GM18870 (cell line): ENCODE data around the gene ARMC10.
"Not testable (repeated sequence)": the region's sequence is repeated elsewhere in the genome, so short reads cannot be mapped to it uniquely, and the experiment has no call there.

Experiments used
- ATAC-seq: cut with Tn5 transposase; IDR thresholded peaks from one replicate; pipeline ENCODE4 v1.9.1; 2021; ENCODE audit warnings: moderate library complexity; ENCODE audit not compliant: unreplicated experiment

The ARMC10 gene

DNA sequence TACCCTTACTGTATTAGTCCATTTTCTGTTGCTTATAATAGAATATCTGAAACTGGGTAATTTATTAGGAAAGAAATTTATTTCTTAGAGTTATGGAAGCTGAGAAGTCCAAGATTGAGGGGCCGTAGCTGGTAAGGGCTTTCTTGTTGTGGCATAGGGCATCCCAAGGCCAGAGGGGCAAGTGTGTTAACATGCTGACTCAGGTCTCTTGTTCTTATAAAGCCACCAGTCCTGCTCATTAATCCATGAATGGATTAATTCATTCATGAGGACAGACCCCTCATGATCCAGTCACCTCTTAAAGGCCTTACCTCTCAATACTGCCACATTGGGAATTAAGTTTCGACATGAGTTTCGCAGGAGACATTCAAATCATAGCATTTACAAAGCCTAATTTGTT lies 2.4 kb downstream of the ARMC10 start:
- ATAC-seq: no peak

DNA sequence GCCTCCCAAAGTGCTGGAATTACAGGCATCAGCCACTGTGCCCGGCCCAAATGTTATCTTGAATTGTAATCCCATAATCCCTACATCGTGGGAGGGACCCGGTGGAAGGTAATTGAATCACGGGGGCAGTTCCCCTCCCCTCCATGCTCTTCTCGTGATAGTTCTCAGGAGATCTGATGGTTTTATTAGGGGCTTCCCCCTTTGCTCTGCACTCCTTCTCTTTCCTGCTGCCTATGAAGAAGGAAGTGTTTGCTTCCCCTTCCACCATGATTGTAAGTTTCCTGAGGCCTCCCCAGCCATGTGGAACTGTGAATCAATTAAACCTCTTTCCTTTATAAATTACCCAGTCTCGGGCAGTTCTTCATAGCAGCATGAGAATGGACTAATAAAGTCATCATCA lies 3.3 kb downstream of the ARMC10 start:
- not testable (repeated sequence) for ATAC-seq

DNA sequence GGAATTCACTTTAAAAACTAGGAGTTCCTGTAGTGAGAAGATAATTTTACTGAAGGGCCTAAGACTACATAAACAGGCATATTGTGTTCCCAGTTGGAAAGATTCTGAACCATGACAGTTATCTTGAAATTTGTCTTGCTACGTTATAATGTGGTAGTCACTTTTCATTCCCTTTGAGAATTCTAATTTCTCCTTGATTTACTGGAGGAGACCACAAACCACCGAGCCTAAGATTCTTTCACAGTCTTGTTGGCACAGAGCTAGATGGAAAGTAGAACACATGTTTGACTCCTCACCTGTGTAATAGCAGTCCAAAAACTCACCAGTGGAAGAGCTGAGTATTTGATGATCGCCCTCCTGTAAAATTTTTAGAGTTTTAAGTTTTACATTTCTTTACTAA lies 4.9 kb downstream of the ARMC10 start:
- ATAC-seq: no peak

DNA sequence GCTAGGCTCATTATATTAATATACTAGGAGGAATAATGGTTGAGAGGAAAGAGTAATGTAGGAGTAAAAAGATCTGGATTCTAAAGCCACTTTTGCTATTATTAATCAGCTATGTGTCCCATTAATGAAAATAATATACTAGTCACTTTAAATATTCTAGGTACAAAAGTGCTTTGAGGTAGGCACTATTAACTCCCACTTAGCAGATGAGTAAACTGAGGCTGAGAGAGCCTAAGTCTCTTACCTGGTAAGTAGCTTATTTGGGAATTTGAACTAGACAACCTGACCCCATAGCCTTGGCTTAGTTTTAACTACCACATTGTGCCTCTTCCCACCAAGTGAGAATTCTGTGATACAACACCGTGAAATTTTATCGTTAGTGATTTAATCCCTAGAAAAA lies 6.0 kb downstream of the ARMC10 start:
- no peak for ATAC-seq

DNA sequence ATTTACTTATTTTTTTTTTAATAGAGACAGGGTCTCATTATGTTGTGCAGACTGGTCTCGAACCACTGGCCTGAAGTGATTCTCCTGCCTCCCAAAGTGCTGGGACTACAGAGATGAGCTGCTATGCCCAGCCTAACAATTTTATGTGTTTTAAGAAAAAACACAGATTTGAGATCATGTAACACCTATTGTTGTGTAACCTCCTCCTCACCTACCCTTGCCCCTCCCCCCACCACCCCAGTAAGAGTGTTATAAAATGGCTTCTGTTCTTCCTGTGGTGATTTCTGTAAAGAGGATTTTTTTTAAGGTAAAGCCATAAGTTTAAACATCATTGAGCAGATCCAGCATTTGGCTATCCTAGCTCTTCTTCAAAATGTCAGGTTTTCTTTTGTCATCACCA lies 7.6 kb downstream of the ARMC10 start:
- ATAC-seq: no peak

DNA sequence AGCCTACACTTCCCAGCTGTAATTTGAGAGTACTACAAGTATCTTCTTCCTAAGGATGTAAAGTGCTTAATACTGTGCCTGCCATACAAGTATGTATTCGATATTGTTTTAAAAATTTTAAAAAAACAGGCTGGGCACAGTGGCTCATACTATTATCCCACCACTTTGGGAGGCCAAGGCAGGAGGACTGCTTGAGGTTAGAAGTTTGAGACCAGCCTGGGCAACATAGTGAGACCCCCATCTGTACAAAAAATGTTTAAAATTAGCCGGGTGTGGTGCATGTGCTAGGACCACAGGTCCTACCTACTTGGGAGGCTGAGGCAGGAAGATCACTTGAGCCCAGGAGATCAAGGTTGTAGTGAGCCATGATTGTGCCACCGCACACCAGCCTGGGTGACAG lies 8.3 kb downstream of the ARMC10 start:
- no peak for ATAC-seq

DNA sequence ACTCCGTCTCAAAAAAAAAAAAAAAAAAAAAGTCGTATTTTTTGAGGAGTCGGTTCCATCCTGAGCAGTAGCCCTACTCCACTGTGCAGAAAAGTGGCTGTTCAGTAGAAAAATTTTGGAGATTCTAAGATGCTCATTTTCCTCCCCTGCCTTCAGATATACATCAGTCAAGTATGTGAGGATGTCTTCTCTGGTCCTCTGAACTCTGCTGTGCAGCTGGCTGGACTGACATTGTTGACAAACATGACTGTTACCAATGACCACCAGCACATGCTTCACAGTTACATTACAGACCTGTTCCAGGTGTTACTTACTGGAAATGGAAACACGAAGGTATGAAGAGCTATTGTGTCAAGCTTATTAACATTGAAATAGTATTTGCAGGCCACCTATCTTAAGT lies 17.4 kb downstream of the ARMC10 start:
- ATAC-seq: not testable (repeated sequence)

DNA sequence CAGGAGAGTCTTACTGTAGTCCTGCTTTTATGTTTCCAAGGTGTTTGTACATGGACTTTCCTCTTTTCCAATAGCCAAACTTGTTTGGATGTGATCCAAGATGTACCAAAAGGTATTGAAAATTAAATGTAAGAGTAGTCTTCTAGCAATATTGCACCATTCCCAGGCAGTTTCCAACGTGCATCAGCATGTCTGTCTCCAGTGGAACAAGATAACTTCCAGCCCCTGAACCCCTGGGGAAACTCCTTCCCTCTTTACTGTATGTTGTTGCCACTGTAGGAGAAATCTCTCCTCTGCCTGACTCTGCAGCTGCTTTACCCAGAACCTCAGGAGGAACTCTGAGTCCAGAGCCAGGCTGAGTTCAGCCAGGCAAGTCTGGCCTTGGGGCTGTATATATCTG lies 18.5 kb downstream of the ARMC10 start:
- ATAC-seq: no peak

DNA sequence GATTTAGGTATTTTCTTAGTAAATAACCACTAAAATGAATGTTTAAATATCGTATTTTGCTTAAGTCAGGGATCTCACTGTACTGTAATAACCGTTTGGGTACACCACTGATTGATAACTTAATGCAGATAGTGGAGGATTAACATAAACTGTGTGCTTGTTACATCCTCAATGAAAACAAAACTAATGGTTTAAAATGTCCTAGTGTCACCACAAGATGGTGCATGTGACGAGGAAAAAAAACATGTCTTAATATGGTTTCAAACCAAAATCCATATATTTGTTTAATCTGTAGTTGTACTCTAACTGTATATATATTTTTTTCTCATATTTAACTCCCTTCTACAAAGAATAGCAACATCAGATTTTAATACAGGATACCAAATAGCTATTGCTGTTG lies 19.2 kb downstream of the ARMC10 start:
- no peak for ATAC-seq

DNA sequence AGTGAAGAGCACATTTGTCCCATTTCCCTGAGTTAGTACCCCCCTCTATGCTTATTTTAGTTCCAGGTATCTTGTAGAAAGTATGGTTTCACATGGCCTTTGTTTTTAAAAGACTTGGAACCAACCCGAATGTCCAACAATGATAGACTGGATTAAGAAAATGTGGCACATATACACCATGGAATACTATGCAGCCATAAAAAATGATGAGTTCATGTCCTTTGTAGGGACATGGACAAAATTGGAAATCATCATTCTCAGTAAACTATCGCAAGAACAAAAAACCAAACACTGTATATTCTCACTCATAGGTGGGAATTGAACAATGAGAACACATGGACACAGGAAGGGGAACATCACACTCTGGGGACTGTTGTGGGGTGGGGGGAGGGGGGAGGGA lies 20.6 kb downstream of the ARMC10 start:
- not testable (repeated sequence) for ATAC-seq

DNA sequence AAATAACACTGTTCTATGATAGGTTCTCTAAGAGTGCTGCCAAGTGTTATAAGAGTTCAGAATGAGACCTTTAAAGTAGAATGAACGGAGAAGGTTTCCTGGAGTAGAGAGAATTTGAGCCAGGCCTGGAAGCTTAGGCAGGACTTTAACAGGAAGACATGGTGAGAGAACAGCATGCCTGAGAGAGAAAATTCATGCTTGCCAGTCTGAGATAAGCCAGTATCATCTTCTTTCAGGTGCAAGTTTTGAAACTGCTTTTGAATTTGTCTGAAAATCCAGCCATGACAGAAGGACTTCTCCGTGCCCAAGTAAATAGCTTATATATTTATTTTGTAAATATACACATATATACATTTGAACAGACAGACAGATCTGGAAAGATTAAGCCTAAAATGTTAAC lies 22.1 kb downstream of the ARMC10 start:
- ATAC-seq: no peak

DNA sequence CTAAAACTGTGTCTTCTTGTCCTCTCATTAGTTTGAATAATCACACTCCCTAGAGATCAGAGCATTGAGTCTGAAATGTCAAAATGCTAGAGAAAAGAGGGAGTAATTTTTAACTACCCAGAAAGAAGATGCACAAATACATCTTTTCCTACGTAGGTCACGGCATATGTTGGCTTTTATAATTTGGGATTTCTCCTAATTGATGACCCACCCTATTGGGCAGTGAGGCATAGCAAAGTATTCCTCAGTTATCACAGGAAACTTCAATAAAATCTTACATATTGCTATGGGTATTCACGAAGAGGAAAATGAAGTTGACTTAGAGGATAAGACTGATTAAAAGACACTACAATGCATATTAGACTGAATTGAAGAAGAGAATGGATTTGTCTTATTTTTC lies 25.4 kb downstream of the ARMC10 start:
- ATAC-seq: no peak

DNA sequence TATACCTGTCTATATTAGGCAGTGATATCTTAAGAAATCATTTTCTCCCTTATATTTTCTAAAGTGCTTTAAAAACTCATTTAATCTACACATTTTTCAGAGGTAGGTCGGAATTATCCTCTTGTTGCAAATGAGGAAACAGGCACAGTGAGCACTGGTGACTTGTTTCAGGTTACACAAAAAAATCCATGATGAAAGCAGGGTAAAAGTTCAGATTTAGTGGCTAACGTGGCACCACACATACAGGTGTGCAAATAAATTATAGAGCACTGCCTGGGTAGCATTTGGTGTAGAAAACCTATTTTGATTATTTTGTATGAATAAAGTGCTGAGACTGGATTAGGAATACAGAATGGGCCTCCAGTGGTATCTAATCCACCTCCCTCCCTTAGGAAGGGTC lies 26.6 kb downstream of the ARMC10 start:
- no peak for ATAC-seq

DNA sequence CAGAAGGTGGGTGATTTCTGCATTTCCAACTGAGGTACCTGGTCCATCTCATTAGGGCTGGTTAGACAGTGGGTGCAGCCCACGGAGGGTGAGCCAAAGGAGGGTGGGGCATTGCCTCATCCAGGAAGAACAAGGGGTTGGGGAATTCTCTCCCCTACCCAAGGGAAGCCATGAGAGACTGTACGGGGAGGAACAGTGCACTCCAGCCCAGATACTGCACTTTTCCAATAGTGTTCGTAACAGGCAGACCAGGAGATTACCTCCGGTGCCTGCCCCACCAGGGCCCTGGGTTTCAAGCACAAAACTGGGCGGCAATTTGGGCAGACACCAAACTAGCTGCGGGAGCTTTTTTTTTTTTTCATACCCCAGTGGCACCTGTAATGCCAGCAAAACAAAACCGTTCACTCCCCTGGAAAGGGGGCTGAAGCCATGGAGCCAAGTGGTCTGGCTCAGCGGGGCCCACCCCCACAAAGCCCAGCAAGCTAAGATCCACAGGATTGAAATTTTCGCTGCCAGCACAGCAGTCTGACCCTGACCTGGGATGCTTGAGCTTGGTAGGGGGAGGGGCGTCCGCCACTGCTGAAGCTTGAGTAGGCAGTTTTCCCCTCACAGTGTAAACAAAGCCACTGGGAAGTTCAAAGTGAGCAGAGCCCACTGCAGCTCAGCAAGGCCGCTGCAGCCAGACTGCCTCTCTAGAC lies 31.2 kb downstream of the ARMC10 start:
- no peak for ATAC-seq

DNA sequence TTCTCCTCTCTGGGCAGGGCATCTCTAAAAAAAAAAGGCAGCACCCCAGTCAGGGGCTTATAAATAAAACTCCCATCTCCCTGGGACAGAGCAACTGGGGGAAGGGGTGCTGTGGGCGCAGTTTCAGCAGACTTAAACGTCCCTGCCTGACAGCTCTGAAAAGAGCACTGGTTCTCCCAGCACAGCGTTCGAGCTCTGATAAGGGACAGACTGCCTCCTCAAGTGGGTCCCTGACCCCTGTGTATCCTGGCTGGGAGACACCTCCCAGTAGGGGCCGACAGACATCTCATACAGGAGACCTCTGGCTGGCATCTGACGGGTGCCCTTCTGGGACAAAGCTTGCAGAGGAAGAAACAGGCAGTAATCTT lies 31.7 kb downstream of the ARMC10 start:
- not testable (repeated sequence) for ATAC-seq

DNA sequence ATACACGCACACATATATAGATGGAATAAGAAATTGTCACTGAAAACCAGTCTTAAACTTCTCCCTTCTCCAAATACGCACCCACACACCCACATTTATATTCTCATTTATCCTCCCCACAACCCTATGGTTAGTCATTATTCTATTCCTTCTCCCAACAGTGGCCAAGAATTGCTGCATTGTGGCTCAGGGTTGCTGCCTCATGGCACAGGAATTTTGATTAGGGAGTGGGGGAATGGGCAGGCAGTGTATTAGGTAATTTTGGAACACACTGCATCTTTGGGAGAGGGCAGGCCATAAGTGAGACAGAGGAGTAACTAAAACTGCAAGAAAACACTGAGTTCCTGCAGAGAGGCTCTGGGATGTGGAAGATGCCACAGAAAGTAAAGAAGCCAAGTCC lies 38.2 kb downstream of the ARMC10 start:
- ATAC-seq: no peak

DNA sequence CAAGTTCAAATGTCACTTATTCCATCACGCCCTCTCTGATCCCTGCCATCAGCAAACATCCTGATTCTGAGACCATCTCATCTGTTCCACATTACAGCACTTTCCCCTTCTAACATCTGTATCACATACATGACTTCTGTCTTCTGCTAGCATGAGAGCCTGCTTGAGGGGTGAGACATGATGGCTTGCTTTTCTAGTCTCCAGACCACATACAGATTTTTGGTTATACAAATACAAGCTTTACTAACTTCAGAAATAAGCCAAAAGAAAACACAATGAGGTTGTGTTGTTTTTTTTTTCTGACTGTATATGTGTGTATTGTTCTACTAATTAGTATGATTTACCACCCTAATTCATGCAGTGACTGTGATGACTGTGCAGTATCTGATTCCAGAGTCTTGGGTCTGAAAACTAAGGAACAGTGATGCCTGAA lies 39.7 kb downstream of the ARMC10 start:
- ATAC-seq: no peak

DNA sequence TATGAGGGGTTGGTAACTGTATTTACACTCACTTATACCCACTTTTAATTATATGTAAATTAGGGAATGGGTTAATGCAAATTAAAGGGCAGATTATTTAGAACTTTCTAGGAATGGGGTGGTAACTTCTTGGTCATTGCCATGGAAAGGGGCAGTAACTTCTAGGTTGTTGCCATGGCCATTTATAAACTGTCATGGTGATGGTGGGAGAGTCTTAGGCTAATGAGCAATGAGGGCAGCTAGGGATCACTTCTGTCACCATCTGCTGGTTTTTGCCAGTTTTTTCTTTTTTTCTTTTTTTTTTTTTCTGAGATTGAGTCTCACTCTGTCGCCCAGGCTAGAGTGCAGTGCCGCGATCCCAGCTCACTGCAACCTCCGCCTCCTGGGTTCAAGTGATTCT lies 40.8 kb downstream of the ARMC10 start:
- ATAC-seq: no peak

DNA sequence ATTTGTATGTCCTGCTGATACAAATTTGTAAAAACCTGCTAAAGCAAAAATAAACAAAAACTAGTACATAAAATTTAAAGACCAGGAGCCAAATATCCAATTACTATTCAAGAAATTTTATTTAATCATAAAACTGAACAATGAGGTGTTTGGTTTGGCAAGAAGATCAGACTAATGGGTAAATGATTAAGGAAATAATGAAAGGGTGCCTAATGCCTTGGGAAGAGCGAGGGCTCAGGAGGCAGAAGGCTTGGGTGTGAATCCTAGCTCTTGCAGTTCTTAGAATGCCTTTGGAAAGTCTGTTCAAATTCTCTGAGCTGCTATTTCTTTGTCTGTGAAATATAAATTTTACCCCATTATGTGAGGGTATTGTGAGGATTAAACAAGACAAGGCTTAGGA lies 41.6 kb downstream of the ARMC10 start:
- ATAC-seq: no peak

DNA sequence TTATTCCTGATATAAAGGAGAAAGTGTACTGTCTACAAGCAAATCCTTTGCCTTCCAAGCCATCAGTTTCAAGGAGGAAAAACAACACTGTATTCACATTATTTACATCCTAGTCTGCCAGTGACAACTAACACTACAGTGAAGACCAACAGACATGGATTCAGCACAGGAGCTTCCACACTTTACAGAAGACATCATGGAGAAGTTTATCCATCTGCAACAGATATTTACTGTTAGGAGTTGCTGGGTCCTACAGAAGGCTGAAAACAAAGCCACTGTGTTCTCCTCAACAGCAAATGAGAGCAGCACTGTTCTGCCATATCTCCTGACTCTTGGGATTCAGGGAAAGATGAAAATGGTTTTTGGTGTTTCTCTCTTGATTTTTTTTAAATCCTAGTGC lies 42.1 kb downstream of the ARMC10 start:
- ATAC-seq: no peak

DNA sequence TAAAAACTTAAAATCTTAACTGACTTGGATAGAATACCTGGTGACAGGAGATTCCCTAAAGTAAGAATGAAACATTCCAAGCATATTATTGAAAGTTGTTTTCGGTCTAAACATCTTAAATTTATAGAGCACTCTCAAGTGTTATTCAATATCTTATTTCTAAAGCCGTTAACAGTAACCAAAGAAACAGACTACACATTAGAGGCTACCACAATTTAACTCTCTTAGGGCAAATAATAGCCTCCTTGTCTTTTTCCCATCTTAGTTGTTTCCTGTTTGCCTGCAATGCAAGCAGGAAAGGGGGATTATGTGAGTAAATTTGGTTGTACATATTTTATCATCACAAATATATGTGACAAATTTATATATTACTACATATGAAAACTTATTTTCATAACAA lies 42.5 kb downstream of the ARMC10 start:
- ATAC-seq: no peak

DNA sequence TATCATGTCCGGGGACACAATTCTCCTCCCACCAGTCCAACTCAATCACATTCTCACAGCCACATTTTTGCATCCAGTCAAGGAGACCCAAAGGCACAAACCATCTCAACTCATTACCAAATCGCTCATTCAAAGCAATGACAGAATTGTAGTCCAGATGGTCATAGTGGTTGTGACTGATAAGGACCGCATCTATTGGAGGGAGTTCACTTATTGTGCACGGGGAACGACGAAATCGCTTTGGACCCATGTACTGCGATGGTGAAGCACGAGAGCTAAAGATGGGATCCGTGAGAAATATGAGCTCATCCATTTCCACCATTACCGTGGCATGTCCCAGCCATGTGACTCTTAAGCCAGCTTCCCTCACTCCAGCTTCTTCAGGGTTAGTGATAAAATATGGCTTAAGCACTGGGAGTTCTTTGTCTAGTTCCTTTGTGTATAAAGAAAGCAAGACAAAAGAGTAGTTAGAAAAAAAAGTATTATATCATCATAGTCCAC lies 44.9 kb downstream of the ARMC10 start:
- no peak for ATAC-seq

DNA sequence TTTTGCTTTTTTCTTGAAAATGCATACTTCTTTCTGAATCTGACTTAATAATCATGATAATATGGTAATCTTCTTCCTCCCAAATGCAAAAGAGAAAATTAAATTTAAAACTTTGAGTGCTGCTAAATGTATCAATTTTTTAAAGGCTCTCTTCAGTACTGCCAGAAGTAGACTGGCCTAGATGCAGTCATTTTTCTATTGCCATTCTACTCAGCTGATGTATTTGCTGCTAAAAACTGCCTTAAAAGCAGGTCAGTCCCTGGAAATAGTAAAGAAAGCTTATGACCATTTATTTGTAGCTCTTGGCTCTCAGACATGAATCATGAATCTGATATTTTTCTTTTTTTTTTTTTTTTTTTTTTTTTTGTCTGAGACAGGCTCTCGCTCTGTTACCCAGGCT lies 45.4 kb downstream of the ARMC10 start:
- no peak for ATAC-seq
